Small intestine (tissue), 7 donors: ENCODE results near the gene AGPAT3. TPM values are rescaled to one million over a fixed set of nuclear protein-coding genes. Genes with fewer than 3 reads are reported as not detected.

Source experiments
- DNase-seq, 2 donors: peaks; one replicate each; pipeline versions ENCODE4 v3.0.0 to v3.0.0-alpha.2; 2013
- FAIRE-seq: peaks from 2 replicates; lab custom pipeline; 2012; peaks lifted over from hg19 to GRCh38; lab: Jason Lieb, UNC
- H3K27ac ChIP-seq, 3 donors: one replicate each; pipeline ENCODE4 v1.5.1; 2013; ENCODE audit warnings: low read length in 2 of 3, mild to moderate bottlenecking in 2 of 3, control low read depth in 1 of 3, inconsistent platforms in 1 of 3, low read depth in 1 of 3, moderate library complexity in 1 of 3
- H3K27me3 ChIP-seq, 3 donors: one replicate each; pipeline ENCODE4 v1.6.1; 2013; ENCODE audit warnings: low read length in 3 of 3, inconsistent platforms in 1 of 3; ENCODE audit not compliant: control insufficient read depth in 3 of 3, insufficient read depth in 3 of 3
- H3K36me3 ChIP-seq, 3 donors: one replicate each; pipeline ENCODE4 v1.6.1; 2013; ENCODE audit warnings: low read length in 3 of 3, inconsistent platforms in 1 of 3, low read depth in 1 of 3, mild to moderate bottlenecking in 1 of 3, moderate library complexity in 1 of 3; ENCODE audit not compliant: control insufficient read depth in 3 of 3, insufficient read depth in 2 of 3
- H3K4me1 ChIP-seq, 3 donors: one replicate each; pipeline ENCODE4 v1.6.1; 2013; ENCODE audit warnings: low read length in 2 of 3, inconsistent platforms in 1 of 3, low read depth in 1 of 3, mild to moderate bottlenecking in 1 of 3, moderate library complexity in 1 of 3; ENCODE audit not compliant: control insufficient read depth in 3 of 3, insufficient read depth in 2 of 3
- H3K4me3 ChIP-seq, 3 donors: one replicate each; pipeline ENCODE4 v1.5.1; 2013; ENCODE audit warnings: low read length in 3 of 3, control low read depth in 1 of 3, inconsistent platforms in 1 of 3, low read depth in 1 of 3, mild to moderate bottlenecking in 1 of 3, moderate library complexity in 1 of 3
- H3K9me3 ChIP-seq, 2 donors: one replicate each; pipeline ENCODE4 v1.6.1; 2013; ENCODE audit warnings: low read depth in 1 of 2, low read length in 1 of 2; ENCODE audit not compliant: control insufficient read depth in 2 of 2, insufficient read depth in 1 of 2
- WGBS, 3 donors: extraction: QIAGEN DNeasy Blood & Tissue Kit; methylation state at CpG; one replicate each; pipeline ENCODE4 v1.1.7; 2013; 5-methylcytosine and 5-hydroxymethylcytosine counted together
- polyA plus RNA-seq, 4 donors: library from polyadenylated mRNA; stranded (reverse) in 3 of 4; unstranded in 1 of 4; fragments of 200-250 nt in 3 of 4; fragments of 120-200 nt in 1 of 4; gene quantifications; one replicate each; pipeline versions ENCODE4 v1.2.1 to v1.2.3, GENCODE V29; 2013
- donor health status: healthy with polysubstance abuse.
- donor health status: control.
- donor health status: control.
- donor health status: Bipolar disorder and iron deficiency.
- donor health status: healthy.

The AGPAT3 gene
- polyA plus RNA-seq, 4 donors: 21.3 to 93.2 (median 42.8) TPM

- FAIRE-seq (no peak), DNase-seq (peak in 1 of 2 donors; percentile 42)
- Histone ChIP-seq H3K36me3 (peaks cover 0 to 50% (median 0%) of the 10 kb centered on the region in 3 donors), H3K4me3 (no peak overlapping the region), H3K27me3 (no peaks in the 10 kb centered on the region), H3K27ac (peak overlapping the region; percentile 83 to 97 (median 86)), H3K4me1 (peaks cover 7 to 55% (median 11%) of the 10 kb centered on the region in 3 donors), H3K9me3 (no peaks in the 10 kb centered on the region)
- 58 to 62% (median 59%) methylated on average over 16 of the region's 16 CpGs for WGBS, 3 donors
Observed at GRCh38 chr21:43884861-43885417, 19.9 kb downstream of the AGPAT3 start.

- Histone ChIP-seq H3K4me1 (peaks cover 7 to 47% (median 11%) of the 10 kb centered on the region in 3 donors), H3K27ac (peak overlapping the region in 1 of 3 donors; percentile 25), H3K9me3 (no peaks in the 10 kb centered on the region), H3K36me3 (peaks cover 0 to 49% (median 0%) of the 10 kb centered on the region in 3 donors), H3K27me3 (no peaks in the 10 kb centered on the region), H3K4me3 (no peak overlapping the region)
- no peak for FAIRE-seq
- WGBS, 3 donors: 82 to 89% (median 88%) methylated on average over 14 of the region's 14 CpGs
- no peak for DNase-seq
Observed at GRCh38 chr21:43885721-43886120, 20.7 kb downstream of the AGPAT3 start.

- FAIRE-seq (no peak), DNase-seq (no peak)
- peaks cover 0 to 53% (median 0%) of the 10 kb centered on the region in 3 donors for H3K36me3 ChIP-seq
- no peaks in the 10 kb centered on the region for H3K27me3 ChIP-seq
- no peak overlapping the region for H3K27ac ChIP-seq
- H3K9me3 ChIP-seq: no peaks in the 10 kb centered on the region
- no peak overlapping the region for H3K4me3 ChIP-seq
- 97 to 100% (median 100%) methylated on average over 1 of the region's 1 CpG for WGBS, 3 donors
- peaks cover 7 to 41% (median 11%) of the 10 kb centered on the region in 3 donors for H3K4me1 ChIP-seq
Observed at GRCh38 chr21:43886565-43886964, 21.5 kb downstream of the AGPAT3 start.

- 77 to 84% (median 82%) methylated on average over 3 of the region's 3 CpGs for WGBS, 3 donors
- FAIRE-seq (no peak), DNase-seq (no peak)
- Histone ChIP-seq H3K4me1 (peaks cover 14 to 29% (median 15%) of the 10 kb centered on the region in 3 donors), H3K27ac (no peak overlapping the region), H3K4me3 (no peak overlapping the region), H3K36me3 (peaks cover 0 to 47% (median 0%) of the 10 kb centered on the region in 3 donors), H3K27me3 (no peaks in the 10 kb centered on the region), H3K9me3 (peaks cover 0 to 15% of the 10 kb centered on the region in 2 donors)
Observed at GRCh38 chr21:43889069-43889468, 24.0 kb downstream of the AGPAT3 start.

- FAIRE-seq (no peak), DNase-seq (no peak)
- Histone ChIP-seq H3K9me3 (peaks cover 0 to 15% of the 10 kb centered on the region in 2 donors), H3K4me3 (no peak overlapping the region), H3K27ac (no peak overlapping the region), H3K36me3 (peaks cover 0 to 47% (median 0%) of the 10 kb centered on the region in 3 donors), H3K27me3 (no peaks in the 10 kb centered on the region), H3K4me1 (peaks cover 7 to 25% (median 8%) of the 10 kb centered on the region in 3 donors)
- 93% methylated on average over 9 of the region's 9 CpGs for WGBS, 3 donors
Observed at GRCh38 chr21:43890042-43890441, 25.0 kb downstream of the AGPAT3 start.

GRCh38 chr21:43892334-43892733, 27.3 kb downstream of the AGPAT3 start:
- Histone ChIP-seq H3K36me3 (peaks cover 0 to 39% (median 0%) of the 10 kb centered on the region in 3 donors), H3K9me3 (peaks cover 0 to 15% of the 10 kb centered on the region in 2 donors), H3K27me3 (no peaks in the 10 kb centered on the region), H3K4me3 (no peak overlapping the region), H3K4me1 (peaks cover 7 to 21% (median 8%) of the 10 kb centered on the region in 3 donors), H3K27ac (no peak overlapping the region)
- FAIRE-seq: no peak
- DNase-seq: no peak
- WGBS, 3 donors: 92 to 97% (median 95%) methylated on average over 3 of the region's 3 CpGs

GRCh38 chr21:43892984-43893535, 28.0 kb downstream of the AGPAT3 start:
- FAIRE-seq: no peak
- H3K4me1 ChIP-seq: peaks cover 7 to 21% (median 8%) of the 10 kb centered on the region in 3 donors
- H3K4me3 ChIP-seq: no peak overlapping the region
- no peaks in the 10 kb centered on the region for H3K27me3 ChIP-seq
- H3K27ac ChIP-seq: peak overlapping the region in 2 of 3 donors; percentile 73 to 75
- no peak for DNase-seq
- H3K36me3 ChIP-seq: peaks cover 0 to 35% (median 0%) of the 10 kb centered on the region in 3 donors
- 27 to 54% (median 27%) methylated on average over 5 of the region's 5 CpGs for WGBS, 3 donors
- peaks cover 0 to 22% of the 10 kb centered on the region in 2 donors for H3K9me3 ChIP-seq

GRCh38 chr21:43893536-43894205, 28.6 kb downstream of the AGPAT3 start:
- peak; percentile 54 to 55 for DNase-seq
- peak overlapping the region in 2 of 3 donors; percentile 73 to 75 for H3K27ac ChIP-seq
- H3K9me3 ChIP-seq: peaks cover 0 to 28% of the 10 kb centered on the region in 2 donors
- no peak overlapping the region for H3K4me3 ChIP-seq
- H3K4me1 ChIP-seq: peaks cover 7 to 21% (median 8%) of the 10 kb centered on the region in 3 donors
- H3K36me3 ChIP-seq: peaks cover 0 to 31% (median 0%) of the 10 kb centered on the region in 3 donors
- H3K27me3 ChIP-seq: no peaks in the 10 kb centered on the region
- no peak for FAIRE-seq
- WGBS, 3 donors: 50 to 61% (median 53%) methylated on average over 19 of the region's 19 CpGs
